NCI-H774 (cell line): ENCODE measurements around the gene TMEM35A.
"Not testable (repeated sequence)": the region's sequence is repeated elsewhere in the genome, so short reads cannot be mapped to it uniquely, and the experiment has no call there.

Experiments
- DNase-seq: peaks from one replicate; lab custom pipeline; 2025; lab: John Stamatoyannopoulos, UW

The TMEM35A gene

GRCh38 chrX:101078716-101079598, at the start of gene TMEM35A:
TSS of gene TMEM35A (plus strand) at chrX:101078879. CDS start at chrX:101079003, 124 bp downstream.
- no peak for DNase-seq

- no peak for DNase-seq
Observed at GRCh38 chrX:101029665-101030064, 49.0 kb upstream of the TMEM35A start.

- no peak for DNase-seq
Observed at GRCh38 chrX:101037231-101037630, 41.4 kb upstream of the TMEM35A start.

- DNase-seq: no peak
Observed at GRCh38 chrX:101040197-101040596, 38.5 kb upstream of the TMEM35A start.

- DNase-seq: no peak
Observed at GRCh38 chrX:101051153-101051548, 27.5 kb upstream of the TMEM35A start.

- peak; percentile 68 for DNase-seq
Observed at GRCh38 chrX:101051549-101052302, 27.0 kb upstream of the TMEM35A start, which contains the start of gene TRMT2B. TSS of gene TRMT2B (minus strand) at chrX:101052111. CDS start at chrX:101042289, 9,822 bp downstream.

- not testable (repeated sequence) for DNase-seq
Observed at GRCh38 chrX:101056551-101056950, 22.1 kb upstream of the TMEM35A start.

- DNase-seq: no peak
Observed at GRCh38 chrX:101057093-101057714, 21.5 kb upstream of the TMEM35A start.

- DNase-seq: no peak
Observed at GRCh38 chrX:101062176-101062575, 16.5 kb upstream of the TMEM35A start.

- no peak for DNase-seq
Observed at GRCh38 chrX:101071582-101071981, 7.1 kb upstream of the TMEM35A start.

GRCh38 chrX:101079736-101080270, 1.1 kb downstream of the TMEM35A start:
- DNase-seq: no peak

GRCh38 chrX:101080326-101081124, 1.8 kb downstream of the TMEM35A start:
- DNase-seq: no peak

GRCh38 chrX:101081231-101081630, 2.6 kb downstream of the TMEM35A start:
- DNase-seq: no peak

- DNase-seq: no peak
Observed at GRCh38 chrX:101091817-101092216, 13.1 kb downstream of the TMEM35A start.

GRCh38 chrX:101097546-101098453, 19.1 kb downstream of the TMEM35A start, which contains the start of gene CENPI:
TSS of gene CENPI (plus strand) at chrX:101098204. CDS start at chrX:101101071, 2,867 bp downstream.
- peak; percentile 85 for DNase-seq

- no peak for DNase-seq
Observed at GRCh38 chrX:101108284-101108683, 29.6 kb downstream of the TMEM35A start.

GRCh38 chrX:101117701-101118100, 39.0 kb downstream of the TMEM35A start:
- DNase-seq: no peak

- no peak for DNase-seq
Observed at GRCh38 chrX:101136235-101136634, 57.6 kb downstream of the TMEM35A start.
